HepG2 (cell line): ENCODE data around the gene SHMT1. TPM values are rescaled to one million over a fixed set of nuclear protein-coding genes. Genes with fewer than 3 reads are reported as not detected.

Experiments used
- CHD2 ChIP-seq: IDR thresholded peaks from 2 replicates; pipeline ENCODE4 v1.6.1; 2011; ENCODE audit warnings: low read depth, low read length, improper control_type of control experiment
- IRF2 ChIP-seq: IDR thresholded peaks from 2 replicates; pipeline ENCODE4 v1.6.1; 2018; ENCODE audit warnings: missing genetic modification reagents, missing compliant biosample characterization
- MED13 ChIP-seq: sonication (generic); formaldehyde crosslinking; IDR thresholded peaks from 2 replicates; pipeline ENCODE4 v1.5.0; 2020; ENCODE audit warnings: missing genetic modification reagents
- MLLT10 ChIP-seq: sonication (generic); formaldehyde crosslinking; IDR thresholded peaks from 2 replicates; pipeline ENCODE4 v1.4.0; 2020; ENCODE audit warnings: missing genetic modification reagents
- ZFAT ChIP-seq: sonication (generic); formaldehyde crosslinking; conservative IDR thresholded peaks from 2 replicates; pipeline ENCODE4 v1.8.1; 2023; ENCODE audit warnings: missing genetic modification reagents, inconsistent platforms
- ZFP1 ChIP-seq: IDR thresholded peaks from 2 replicates; pipeline ENCODE4 v1.6.1; 2016
- ZNF207 ChIP-seq: fragments of 450-650 bp; IDR thresholded peaks from 2 replicates; pipeline ENCODE4 v1.6.1; 2016; ENCODE audit warnings: antibody characterized with exemption, borderline replicate concordance
- ZNF329 ChIP-seq: sonication (generic); formaldehyde crosslinking; IDR thresholded peaks from 2 replicates; pipeline ENCODE4 v1.9.0; 2021; ENCODE audit warnings: low read depth, mild to moderate bottlenecking, missing genetic modification reagents
- ZNF530 ChIP-seq: sonication (generic); formaldehyde crosslinking; IDR thresholded peaks from 2 replicates; pipeline ENCODE4 v1.5.0; 2020; ENCODE audit warnings: low read depth, mild to moderate bottlenecking, missing genetic modification reagents
- ZNF549 ChIP-seq: sonication (generic); formaldehyde crosslinking; IDR thresholded peaks from 2 replicates; pipeline ENCODE4 v1.5.0; 2020; ENCODE audit warnings: missing genetic modification reagents
- ZNF570 ChIP-seq: sonication (generic); formaldehyde crosslinking; IDR thresholded peaks from 2 replicates; pipeline ENCODE4 v1.4.0; 2020; ENCODE audit warnings: mild to moderate bottlenecking, missing genetic modification reagents, borderline replicate concordance
- ZNF792 ChIP-seq: IDR thresholded peaks from 2 replicates; pipeline ENCODE4 v1.6.1; 2016
- polyA plus RNA-seq, 8 experiments: library from polyadenylated mRNA; depleted of rRNA in 3 of 8; stranded (reverse) in 7 of 8; unstranded in 1 of 8; fragments of >200 nt; fragmentation: Illumina TruSeq in 4 of 8; extraction: Trizol in 4 of 8; gene quantifications; 2 replicates each; pipeline versions ENCODE4 v1.2.1 to v1.2.3, GENCODE V29; 2011 to 2016; ENCODE audit warnings: low read depth in 4 of 8, missing spikeins in 1 of 8, mixed read lengths in 1 of 8; ENCODE audit not compliant: insufficient read depth in 1 of 8
- total RNA-seq, 5 experiments: library from RNA; depleted of rRNA; stranded (reverse); fragments of >200 nt; fragmentation: Illumina TruSeq; extraction: Trizol; gene quantifications; 2 replicates each; pipeline ENCODE4 v1.2.3, GENCODE V29; 2016; ENCODE audit warnings: low read depth in 1 of 5
- TF ChIP-seq, protein P1 (sequence below): sonication (generic); formaldehyde crosslinking; IDR thresholded peaks from 2 replicates; pipeline ENCODE4 v1.4.0; 2020; ENCODE audit warnings: missing genetic modification reagents, borderline replicate concordance
- TF ChIP-seq, protein P2 (sequence below): sonication (generic); formaldehyde crosslinking; IDR thresholded peaks from 2 replicates; pipeline ENCODE4 v1.4.0; 2020; ENCODE audit warnings: missing genetic modification reagents, borderline replicate concordance
- TF ChIP-seq, protein P3 (sequence below): sonication (generic); formaldehyde crosslinking; IDR thresholded peaks from 2 replicates; pipeline ENCODE4 v1.4.0; 2020; ENCODE audit warnings: mild to moderate bottlenecking, missing genetic modification reagents
- TF ChIP-seq, protein P4 (sequence below): sonication (generic); formaldehyde crosslinking; IDR thresholded peaks from 2 replicates; pipeline ENCODE4 v1.5.0; 2020; ENCODE audit warnings: missing genetic modification reagents
- TF ChIP-seq, protein P5 (sequence below): sonication (generic); formaldehyde crosslinking; IDR thresholded peaks from 2 replicates; pipeline ENCODE4 v1.8.1; 2023; ENCODE audit warnings: missing genetic modification reagents, mild to moderate bottlenecking, borderline replicate concordance
- TF ChIP-seq, protein P6 (sequence below): IDR thresholded peaks from 2 replicates; pipeline ENCODE4 v1.6.1; 2016; ENCODE audit warnings: low read depth, borderline replicate concordance

The SHMT1 gene
- total and polyA plus RNA-seq, 2 of the 13 experiments (the other 11 are each of a cell fraction or from before 2014, with no cell fraction given): 21.3 to 48.8 TPM

DNA sequence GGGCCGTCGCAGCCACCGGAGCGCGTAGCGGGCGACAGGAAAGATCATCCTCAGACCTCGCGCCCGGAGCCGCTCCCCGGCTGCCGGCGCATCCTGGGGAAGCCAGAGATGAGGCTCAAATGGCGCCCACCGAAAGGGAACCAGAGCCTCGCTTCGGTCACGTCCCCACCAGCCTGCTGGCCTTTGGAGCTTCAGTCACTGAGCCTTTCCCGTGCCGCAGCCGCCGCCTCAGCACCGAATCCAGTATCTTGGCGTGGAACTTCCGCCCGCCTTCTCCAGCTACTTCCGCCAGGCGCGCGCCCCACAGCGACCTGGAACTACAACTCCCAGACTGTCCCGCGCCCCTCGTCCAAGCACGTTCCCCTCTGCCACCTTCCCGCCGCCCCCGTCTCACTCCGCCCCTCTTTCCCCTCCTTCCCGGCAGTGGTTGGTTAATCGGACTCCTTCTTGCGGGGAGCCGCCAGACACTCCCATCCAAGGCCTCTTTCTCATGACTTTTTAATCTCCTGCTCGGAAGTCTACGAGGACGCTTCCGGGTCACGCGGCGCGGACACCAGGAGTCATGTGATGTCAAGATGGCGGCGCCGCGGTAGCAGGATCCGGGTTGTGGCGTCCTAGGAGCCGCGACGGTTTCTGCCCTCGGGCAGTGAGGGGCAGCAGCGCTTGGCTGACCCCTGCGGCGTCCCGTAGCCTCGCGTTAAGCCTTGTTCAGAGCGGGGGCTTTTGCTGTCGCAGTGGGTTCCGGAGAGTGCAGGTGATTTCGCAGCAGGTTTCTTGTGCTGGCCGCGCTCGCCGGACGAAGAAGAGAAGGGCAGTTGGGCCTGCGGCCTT lies 48.4 kb downstream of the SHMT1 start, which contains the start of the genes SMCR8 and TOP3A (continued):
- TF ChIP-seq, protein P1, sequence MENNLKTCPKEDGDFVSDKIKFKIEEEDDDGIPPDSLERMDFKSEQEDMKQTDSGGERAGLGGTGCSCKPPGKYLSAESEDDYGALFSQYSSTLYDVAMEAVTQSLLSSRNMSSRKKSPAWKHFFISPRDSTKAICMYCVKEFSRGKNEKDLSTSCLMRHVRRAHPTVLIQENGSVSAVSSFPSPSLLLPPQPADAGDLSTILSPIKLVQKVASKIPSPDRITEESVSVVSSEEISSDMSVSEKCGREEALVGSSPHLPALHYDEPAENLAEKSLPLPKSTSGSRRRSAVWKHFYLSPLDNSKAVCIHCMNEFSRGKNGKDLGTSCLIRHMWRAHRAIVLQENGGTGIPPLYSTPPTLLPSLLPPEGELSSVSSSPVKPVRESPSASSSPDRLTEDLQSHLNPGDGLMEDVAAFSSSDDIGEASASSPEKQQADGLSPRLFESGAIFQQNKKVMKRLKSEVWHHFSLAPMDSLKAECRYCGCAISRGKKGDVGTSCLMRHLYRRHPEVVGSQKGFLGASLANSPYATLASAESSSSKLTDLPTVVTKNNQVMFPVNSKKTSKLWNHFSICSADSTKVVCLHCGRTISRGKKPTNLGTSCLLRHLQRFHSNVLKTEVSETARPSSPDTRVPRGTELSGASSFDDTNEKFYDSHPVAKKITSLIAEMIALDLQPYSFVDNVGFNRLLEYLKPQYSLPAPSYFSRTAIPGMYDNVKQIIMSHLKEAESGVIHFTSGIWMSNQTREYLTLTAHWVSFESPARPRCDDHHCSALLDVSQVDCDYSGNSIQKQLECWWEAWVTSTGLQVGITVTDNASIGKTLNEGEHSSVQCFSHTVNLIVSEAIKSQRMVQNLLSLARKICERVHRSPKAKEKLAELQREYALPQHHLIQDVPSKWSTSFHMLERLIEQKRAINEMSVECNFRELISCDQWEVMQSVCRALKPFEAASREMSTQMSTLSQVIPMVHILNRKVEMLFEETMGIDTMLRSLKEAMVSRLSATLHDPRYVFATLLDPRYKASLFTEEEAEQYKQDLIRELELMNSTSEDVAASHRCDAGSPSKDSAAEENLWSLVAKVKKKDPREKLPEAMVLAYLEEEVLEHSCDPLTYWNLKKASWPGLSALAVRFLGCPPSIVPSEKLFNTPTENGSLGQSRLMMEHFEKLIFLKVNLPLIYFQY (CRISPR knock-in tag): no peak
- no peak for TF ChIP-seq CHD2
- TF ChIP-seq ZNF792 (CRISPR knock-in tag): no peak; the same call in 1 of the 2 replicates
- TF ChIP-seq, protein P2, sequence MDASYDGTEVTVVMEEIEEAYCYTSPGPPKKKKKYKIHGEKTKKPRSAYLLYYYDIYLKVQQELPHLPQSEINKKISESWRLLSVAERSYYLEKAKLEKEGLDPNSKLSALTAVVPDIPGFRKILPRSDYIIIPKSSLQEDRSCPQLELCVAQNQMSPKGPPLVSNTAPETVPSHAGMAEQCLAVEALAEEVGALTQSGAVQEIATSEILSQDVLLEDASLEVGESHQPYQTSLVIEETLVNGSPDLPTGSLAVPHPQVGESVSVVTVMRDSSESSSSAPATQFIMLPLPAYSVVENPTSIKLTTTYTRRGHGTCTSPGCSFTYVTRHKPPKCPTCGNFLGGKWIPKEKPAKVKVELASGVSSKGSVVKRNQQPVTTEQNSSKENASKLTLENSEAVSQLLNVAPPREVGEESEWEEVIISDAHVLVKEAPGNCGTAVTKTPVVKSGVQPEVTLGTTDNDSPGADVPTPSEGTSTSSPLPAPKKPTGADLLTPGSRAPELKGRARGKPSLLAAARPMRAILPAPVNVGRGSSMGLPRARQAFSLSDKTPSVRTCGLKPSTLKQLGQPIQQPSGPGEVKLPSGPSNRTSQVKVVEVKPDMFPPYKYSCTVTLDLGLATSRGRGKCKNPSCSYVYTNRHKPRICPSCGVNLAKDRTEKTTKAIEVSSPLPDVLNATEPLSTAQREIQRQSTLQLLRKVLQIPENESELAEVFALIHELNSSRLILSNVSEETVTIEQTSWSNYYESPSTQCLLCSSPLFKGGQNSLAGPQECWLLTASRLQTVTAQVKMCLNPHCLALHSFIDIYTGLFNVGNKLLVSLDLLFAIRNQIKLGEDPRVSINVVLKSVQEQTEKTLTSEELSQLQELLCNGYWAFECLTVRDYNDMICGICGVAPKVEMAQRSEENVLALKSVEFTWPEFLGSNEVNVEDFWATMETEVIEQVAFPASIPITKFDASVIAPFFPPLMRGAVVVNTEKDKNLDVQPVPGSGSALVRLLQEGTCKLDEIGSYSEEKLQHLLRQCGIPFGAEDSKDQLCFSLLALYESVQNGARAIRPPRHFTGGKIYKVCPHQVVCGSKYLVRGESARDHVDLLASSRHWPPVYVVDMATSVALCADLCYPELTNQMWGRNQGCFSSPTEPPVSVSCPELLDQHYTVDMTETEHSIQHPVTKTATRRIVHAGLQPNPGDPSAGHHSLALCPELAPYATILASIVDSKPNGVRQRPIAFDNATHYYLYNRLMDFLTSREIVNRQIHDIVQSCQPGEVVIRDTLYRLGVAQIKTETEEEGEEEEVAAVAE (CRISPR knock-in tag): peak; percentile 68; the same call in 1 of the 2 replicates
- no peak for TF ChIP-seq ZFAT (CRISPR knock-in tag)
- TF ChIP-seq, protein P3, sequence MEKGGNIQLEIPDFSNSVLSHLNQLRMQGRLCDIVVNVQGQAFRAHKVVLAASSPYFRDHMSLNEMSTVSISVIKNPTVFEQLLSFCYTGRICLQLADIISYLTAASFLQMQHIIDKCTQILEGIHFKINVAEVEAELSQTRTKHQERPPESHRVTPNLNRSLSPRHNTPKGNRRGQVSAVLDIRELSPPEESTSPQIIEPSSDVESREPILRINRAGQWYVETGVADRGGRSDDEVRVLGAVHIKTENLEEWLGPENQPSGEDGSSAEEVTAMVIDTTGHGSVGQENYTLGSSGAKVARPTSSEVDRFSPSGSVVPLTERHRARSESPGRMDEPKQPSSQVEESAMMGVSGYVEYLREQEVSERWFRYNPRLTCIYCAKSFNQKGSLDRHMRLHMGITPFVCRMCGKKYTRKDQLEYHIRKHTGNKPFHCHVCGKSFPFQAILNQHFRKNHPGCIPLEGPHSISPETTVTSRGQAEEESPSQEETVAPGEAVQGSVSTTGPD (CRISPR knock-in tag): 0 out of 2 replicates have a peak, but pooled peaks have one; percentile 12
- peak; percentile 9 for TF ChIP-seq IRF2
- TF ChIP-seq MLLT10 (CRISPR knock-in tag): no peak
- no peak for TF ChIP-seq ZFP1 (CRISPR knock-in tag)
- TF ChIP-seq MED13 (CRISPR knock-in tag): 0 out of 2 replicates have a peak, but pooled peaks have one; percentile 3
- TF ChIP-seq ZNF549 (CRISPR knock-in tag): no peak
- TF ChIP-seq, protein P4, sequence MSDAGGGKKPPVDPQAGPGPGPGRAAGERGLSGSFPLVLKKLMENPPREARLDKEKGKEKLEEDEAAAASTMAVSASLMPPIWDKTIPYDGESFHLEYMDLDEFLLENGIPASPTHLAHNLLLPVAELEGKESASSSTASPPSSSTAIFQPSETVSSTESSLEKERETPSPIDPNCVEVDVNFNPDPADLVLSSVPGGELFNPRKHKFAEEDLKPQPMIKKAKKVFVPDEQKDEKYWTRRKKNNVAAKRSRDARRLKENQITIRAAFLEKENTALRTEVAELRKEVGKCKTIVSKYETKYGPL (CRISPR knock-in tag): no peak
- TF ChIP-seq ZNF530 (CRISPR knock-in tag): no peak
- no peak for TF ChIP-seq ZNF329 (CRISPR knock-in tag)
- TF ChIP-seq, protein P5, sequence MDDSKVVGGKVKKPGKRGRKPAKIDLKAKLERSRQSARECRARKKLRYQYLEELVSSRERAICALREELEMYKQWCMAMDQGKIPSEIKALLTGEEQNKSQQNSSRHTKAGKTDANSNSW (CRISPR knock-in tag): peak; percentile 70; the same call in 1 of the 2 replicates
- TF ChIP-seq ZNF570: no peak
- no peak for TF ChIP-seq ZNF207
- TF ChIP-seq, protein P6, sequence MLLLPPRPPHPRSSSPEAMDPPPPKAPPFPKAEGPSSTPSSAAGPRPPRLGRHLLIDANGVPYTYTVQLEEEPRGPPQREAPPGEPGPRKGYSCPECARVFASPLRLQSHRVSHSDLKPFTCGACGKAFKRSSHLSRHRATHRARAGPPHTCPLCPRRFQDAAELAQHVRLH: peak; percentile 17; the same call in 1 of the 2 replicates
